Measurements from ENCODE around the gene CCDC8.
A peak's percentile ranks its signal among the peaks of the same experiment; 100 is the strongest.

Gene CCDC8

DNA sequence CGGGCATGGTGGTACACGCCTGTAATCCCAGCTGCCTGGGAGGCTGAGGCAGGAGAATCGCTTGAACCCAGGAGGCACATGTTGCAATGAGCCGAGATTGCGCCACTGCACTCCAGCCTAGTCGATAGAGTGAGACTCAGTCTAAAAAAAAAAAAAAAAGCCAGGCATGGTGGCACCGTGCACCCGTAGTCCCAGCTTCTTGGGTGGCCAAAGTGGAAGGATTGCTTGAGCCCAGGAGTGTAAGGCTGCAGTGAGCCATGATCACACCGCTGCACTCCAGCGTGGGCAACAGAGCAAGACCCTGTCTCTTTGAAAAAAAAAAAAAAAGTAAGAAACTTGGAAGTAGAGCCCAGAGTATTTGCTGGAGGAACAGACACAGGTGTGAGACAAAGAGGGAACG lies 27.7 kb downstream of the CCDC8 start:
- no peak overlapping the region for H3K4me3 ChIP-seq (ENCODE audit: low read depth, low read length)
- TF ChIP-seq MYC (IDR thresholded peaks at IDR 0.05; ENCODE audit: low read depth, low read length), result no peak
- TF ChIP-seq MAX (IDR thresholded peaks at IDR 0.05; ENCODE audit: low read depth, low read length), result no peak
- TF ChIP-seq, protein P1, sequence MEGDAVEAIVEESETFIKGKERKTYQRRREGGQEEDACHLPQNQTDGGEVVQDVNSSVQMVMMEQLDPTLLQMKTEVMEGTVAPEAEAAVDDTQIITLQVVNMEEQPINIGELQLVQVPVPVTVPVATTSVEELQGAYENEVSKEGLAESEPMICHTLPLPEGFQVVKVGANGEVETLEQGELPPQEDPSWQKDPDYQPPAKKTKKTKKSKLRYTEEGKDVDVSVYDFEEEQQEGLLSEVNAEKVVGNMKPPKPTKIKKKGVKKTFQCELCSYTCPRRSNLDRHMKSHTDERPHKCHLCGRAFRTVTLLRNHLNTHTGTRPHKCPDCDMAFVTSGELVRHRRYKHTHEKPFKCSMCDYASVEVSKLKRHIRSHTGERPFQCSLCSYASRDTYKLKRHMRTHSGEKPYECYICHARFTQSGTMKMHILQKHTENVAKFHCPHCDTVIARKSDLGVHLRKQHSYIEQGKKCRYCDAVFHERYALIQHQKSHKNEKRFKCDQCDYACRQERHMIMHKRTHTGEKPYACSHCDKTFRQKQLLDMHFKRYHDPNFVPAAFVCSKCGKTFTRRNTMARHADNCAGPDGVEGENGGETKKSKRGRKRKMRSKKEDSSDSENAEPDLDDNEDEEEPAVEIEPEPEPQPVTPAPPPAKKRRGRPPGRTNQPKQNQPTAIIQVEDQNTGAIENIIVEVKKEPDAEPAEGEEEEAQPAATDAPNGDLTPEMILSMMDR (IDR thresholded peaks at IDR 0.05; ENCODE audit: low read depth, low read length), result no peak
- no peak for TF ChIP-seq POLR2A (IDR thresholded peaks at IDR 0.05; ENCODE audit: extremely low read depth, insufficient read length)
- peak; percentile 48 for DNase-seq (ENCODE audit: low read depth)

DNA sequence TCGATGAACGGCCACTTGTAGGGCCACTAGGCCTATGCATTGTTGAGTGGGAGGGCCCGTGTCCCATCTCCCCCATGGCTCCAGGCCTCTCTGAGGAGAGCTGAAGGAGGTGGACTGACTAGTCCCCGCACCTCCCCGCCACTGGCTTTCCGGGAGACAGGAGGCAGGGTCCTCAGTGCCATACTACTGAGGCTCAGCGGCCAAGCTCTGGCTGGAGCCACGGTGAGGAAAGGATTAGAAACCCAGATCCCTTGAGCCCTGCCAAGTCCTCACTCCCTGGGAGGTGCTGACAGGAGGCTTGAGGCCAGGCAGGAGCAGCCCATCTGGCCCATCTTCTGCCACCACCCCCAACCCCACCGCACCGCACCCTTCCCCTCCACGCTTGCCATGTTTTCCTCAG lies 29.0 kb downstream of the CCDC8 start:
- H3K4me3 ChIP-seq (ENCODE audit: low read depth, low read length), result no peak overlapping the region
- TF ChIP-seq MAX (IDR thresholded peaks at IDR 0.05; ENCODE audit: low read depth, low read length) (no peak), MYC (IDR thresholded peaks at IDR 0.05; ENCODE audit: low read depth, low read length) (no peak)
- DNase-seq (ENCODE audit: low read depth), result no peak

- no peak for DNase-seq (ENCODE audit: low read depth)
- no peak overlapping the region for H3K4me3 ChIP-seq (ENCODE audit: low read depth, low read length)
- TF ChIP-seq POLR2A (IDR thresholded peaks at IDR 0.05; ENCODE audit: extremely low read depth, insufficient read length), result no peak
- no peak for TF ChIP-seq MYC (IDR thresholded peaks at IDR 0.05; ENCODE audit: low read depth, low read length)
- TF ChIP-seq, protein P1 (IDR thresholded peaks at IDR 0.05; ENCODE audit: low read depth, low read length), result no peak
These were observed 29.5 kb downstream of the CCDC8 start for GRCh38 chr19:46383846-46384245.

DNA sequence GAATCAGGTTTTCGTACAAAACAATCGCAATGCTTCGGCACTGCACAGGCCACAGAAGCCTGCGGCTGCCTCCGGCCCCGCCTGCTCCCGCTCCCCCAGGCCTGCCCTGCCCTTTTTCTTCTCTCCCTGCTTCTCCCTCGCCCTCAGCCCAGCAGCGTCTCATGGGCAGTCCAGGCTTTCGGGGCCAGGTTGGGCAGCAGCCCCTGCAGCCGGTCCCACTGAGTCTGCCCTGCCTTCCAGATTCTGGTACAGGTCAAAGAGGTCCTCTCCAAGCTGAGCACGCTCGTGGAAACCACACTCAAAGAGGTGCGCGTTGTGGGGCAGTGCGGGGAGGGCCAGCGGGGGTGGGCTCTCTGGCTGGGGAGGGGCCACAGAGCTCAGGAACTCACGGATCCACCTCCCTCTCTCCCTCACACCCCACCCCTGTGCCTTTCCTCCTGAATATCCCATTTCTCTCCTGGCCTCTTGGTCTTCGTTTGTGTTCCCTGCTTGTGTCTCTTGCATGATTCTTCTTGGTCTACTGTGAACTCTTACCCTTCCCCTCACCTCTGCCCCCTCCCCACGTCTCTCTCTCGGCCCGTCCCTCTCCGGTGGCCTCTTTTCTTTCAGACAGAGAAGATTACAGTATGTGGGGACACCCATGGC lies 30.1 kb downstream of the CCDC8 start:
- DNase-seq (ENCODE audit: low read depth), result peak; percentile 6
- no peak overlapping the region for H3K4me3 ChIP-seq (ENCODE audit: low read depth, low read length)
- TF ChIP-seq MAX (IDR thresholded peaks at IDR 0.05; ENCODE audit: low read depth, low read length), result no peak
- TF ChIP-seq MYC (IDR thresholded peaks at IDR 0.05; ENCODE audit: low read depth, low read length), result no peak
- TF ChIP-seq, protein P1 (IDR thresholded peaks at IDR 0.05; ENCODE audit: low read depth, low read length), result no peak
- no peak for TF ChIP-seq POLR2A (IDR thresholded peaks at IDR 0.05; ENCODE audit: extremely low read depth, insufficient read length)

DNA sequence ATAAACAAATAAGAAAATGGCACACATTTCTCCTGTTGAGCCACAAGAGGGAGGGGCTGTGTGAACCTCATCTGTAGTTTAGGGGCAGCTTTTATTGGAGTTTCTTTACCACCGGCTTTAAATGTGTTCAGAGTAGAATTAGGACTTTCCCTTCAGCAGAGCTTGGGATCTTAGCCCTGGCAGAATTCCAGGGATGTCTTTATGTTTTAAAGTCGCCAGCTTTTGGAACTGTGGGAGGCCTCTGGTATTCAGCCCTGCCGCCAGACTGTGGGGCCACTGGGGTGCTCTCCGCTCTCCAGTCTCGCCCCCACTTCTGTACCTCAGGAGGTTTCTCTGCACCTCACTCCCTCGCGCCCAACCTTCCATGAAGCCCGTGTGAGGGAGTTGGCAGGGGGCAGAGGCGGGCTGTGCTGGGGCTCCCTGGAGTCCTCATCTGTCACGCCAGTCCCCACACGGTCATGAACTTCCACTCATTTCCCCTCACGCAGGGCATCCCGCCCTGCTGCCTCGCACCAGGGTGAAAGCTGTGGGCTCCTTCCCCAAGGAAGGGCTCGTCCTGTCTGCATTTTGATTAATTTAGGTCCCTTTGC lies 31.5 kb downstream of the CCDC8 start:
- no peak for DNase-seq (ENCODE audit: low read depth)
- TF ChIP-seq MAX (IDR thresholded peaks at IDR 0.05; ENCODE audit: low read depth, low read length) (no peak), POLR2A (IDR thresholded peaks at IDR 0.05; ENCODE audit: extremely low read depth, insufficient read length) (no peak), MYC (IDR thresholded peaks at IDR 0.05; ENCODE audit: low read depth, low read length) (no peak)
- TF ChIP-seq, protein P1 (IDR thresholded peaks at IDR 0.05; ENCODE audit: low read depth, low read length), result no peak
- no peak overlapping the region for H3K4me3 ChIP-seq (ENCODE audit: low read depth, low read length)

DNA sequence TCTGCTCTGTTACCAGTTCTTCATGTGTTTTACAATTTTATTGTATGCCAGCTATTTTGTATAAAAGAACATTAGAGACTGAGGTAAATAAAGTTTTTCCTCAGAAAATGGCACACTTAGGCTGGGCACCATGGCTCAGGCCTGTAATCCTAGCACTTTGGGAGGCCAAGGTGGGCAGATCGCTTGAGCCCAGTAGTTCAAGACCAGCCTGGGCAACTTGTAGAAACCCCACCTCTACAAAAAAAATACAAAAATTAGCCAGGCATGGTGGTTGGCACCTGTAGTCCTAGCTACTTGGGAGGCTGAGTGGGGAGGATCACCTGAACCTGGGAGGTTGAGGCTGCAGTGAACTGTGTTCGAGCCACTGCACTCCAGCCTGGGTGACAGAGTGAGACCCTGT lies 32.0 kb downstream of the CCDC8 start:
- DNase-seq (ENCODE audit: low read depth), result no peak
- TF ChIP-seq, protein P1 (IDR thresholded peaks at IDR 0.05; ENCODE audit: low read depth, low read length), result no peak
- TF ChIP-seq POLR2A (IDR thresholded peaks at IDR 0.05; ENCODE audit: extremely low read depth, insufficient read length) (no peak), MAX (IDR thresholded peaks at IDR 0.05; ENCODE audit: low read depth, low read length) (no peak), MYC (IDR thresholded peaks at IDR 0.05; ENCODE audit: low read depth, low read length) (no peak)
- H3K4me3 ChIP-seq (ENCODE audit: low read depth, low read length), result no peak overlapping the region

All from NB4 (cell line).